Measurements from ENCODE around the gene BLZF1.

The BLZF1 gene

GRCh38 chr1:169414952-169415351, 47.0 kb downstream of the BLZF1 start:
- Histone ChIP-seq H3K36me3 (replicated peaks in 1 of 2; ENCODE audit: control insufficient read depth in 2 of 2, insufficient read depth in 2 of 2, low read length in 2 of 2) (peaks cover 0 to 4% of the 10 kb centered on the region in 2 donors), H3K23ac (ENCODE audit: low read depth, low read length, poor library complexity) (no peak overlapping the region), H3K9me3 (replicated peaks in 1 of 2; ENCODE audit: control insufficient read depth in 2 of 2, insufficient read depth in 1 of 2, low read depth in 1 of 2, low read length in 2 of 2) (no peaks in the 10 kb centered on the region), H3K27ac (replicated peaks; ENCODE audit: low read length) (no peak overlapping the region), H4K8ac (ENCODE audit: low read depth, low read length) (no peak overlapping the region), H2BK120ac (ENCODE audit: low read depth, low read length) (no peak overlapping the region), H3K4me1 (ENCODE audit: control insufficient read depth in 2 of 2, insufficient read depth in 1 of 2, low read depth in 1 of 2, low read length in 2 of 2) (no peaks in the 10 kb centered on the region), H4K91ac (ENCODE audit: low read depth, low read length, poor library complexity) (no peak overlapping the region), H2BK15ac (ENCODE audit: low read length) (no peak overlapping the region), H2BK5ac (ENCODE audit: low read length) (no peak overlapping the region), H3K4me3 (ENCODE audit: low read length in 2 of 2) (no peak overlapping the region), H2BK12ac (ENCODE audit: low read length) (no peak overlapping the region), H3K4ac (ENCODE audit: low read length) (no peak overlapping the region), H2AK5ac (ENCODE audit: low read depth, low read length) (no peak overlapping the region), H3K4me2 (ENCODE audit: insufficient read depth, low read length, poor library complexity, severe bottlenecking) (no peak overlapping the region), H2AFZ (ENCODE audit: low read length) (no peak overlapping the region), H3K79me1 (ENCODE audit: low read depth, low read length) (no peaks in the 10 kb centered on the region), H3K14ac (ENCODE audit: low read length) (no peak overlapping the region), H3K18ac (ENCODE audit: low read length) (no peak overlapping the region), H3K9ac (ENCODE audit: low read depth, low read length, poor library complexity) (no peak overlapping the region), H3K27me3 (ENCODE audit: control insufficient read depth in 3 of 3, insufficient read depth in 3 of 3, low read depth in 1 of 3, low read length in 3 of 3) (no peaks in the 10 kb centered on the region)
- DNase-seq (ENCODE audit: low spot score): no peak
- WGBS, 2 donors (ENCODE audit: extremely low coverage in 2 of 2, insufficient read length in 2 of 2, insufficient replicate concordance in 1 of 2): no CpG with 5 or more reads among the region's 2 CpGs

DNA sequence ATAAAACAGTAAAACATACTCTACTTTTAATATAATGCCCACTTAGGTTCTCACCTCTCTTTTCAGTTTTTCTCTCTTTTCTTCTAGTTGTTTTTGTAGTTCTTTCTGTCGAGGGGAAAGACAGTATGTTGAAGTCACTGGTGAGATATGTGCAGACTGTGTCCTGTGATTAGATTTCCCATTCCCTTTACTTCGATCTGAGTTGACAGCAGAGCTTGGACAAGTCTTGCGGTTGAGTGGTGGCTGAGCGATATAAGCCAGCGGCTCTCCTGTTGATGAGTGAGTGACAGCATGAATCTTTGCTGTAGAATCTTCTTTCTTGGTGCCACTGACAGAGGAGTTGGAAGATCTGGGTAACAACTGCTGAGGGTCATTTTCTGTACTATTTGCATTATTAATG, 53.3 kb downstream of the BLZF1 start:
- Histone ChIP-seq H2BK12ac (ENCODE audit: low read length) (no peak overlapping the region), H3K4ac (ENCODE audit: low read length) (no peak overlapping the region), H3K4me3 (ENCODE audit: low read length in 2 of 2) (no peak overlapping the region), H3K23ac (ENCODE audit: low read depth, low read length, poor library complexity) (no peak overlapping the region), H3K4me2 (ENCODE audit: insufficient read depth, low read length, poor library complexity, severe bottlenecking) (no peak overlapping the region), H2BK120ac (ENCODE audit: low read depth, low read length) (no peak overlapping the region), H3K18ac (ENCODE audit: low read length) (no peak overlapping the region), H3K9ac (ENCODE audit: low read depth, low read length, poor library complexity) (no peak overlapping the region), H3K27me3 (ENCODE audit: control insufficient read depth in 3 of 3, insufficient read depth in 3 of 3, low read depth in 1 of 3, low read length in 3 of 3) (no peaks in the 10 kb centered on the region), H2BK5ac (ENCODE audit: low read length) (no peak overlapping the region), H2BK15ac (ENCODE audit: low read length) (no peak overlapping the region), H3K4me1 (ENCODE audit: control insufficient read depth in 2 of 2, insufficient read depth in 1 of 2, low read depth in 1 of 2, low read length in 2 of 2) (no peaks in the 10 kb centered on the region), H4K91ac (ENCODE audit: low read depth, low read length, poor library complexity) (no peak overlapping the region), H3K36me3 (replicated peaks in 1 of 2; ENCODE audit: control insufficient read depth in 2 of 2, insufficient read depth in 2 of 2, low read length in 2 of 2) (peaks cover 0 to 18% of the 10 kb centered on the region in 2 donors), H3K9me3 (replicated peaks in 1 of 2; ENCODE audit: control insufficient read depth in 2 of 2, insufficient read depth in 1 of 2, low read depth in 1 of 2, low read length in 2 of 2) (no peaks in the 10 kb centered on the region), H3K79me1 (ENCODE audit: low read depth, low read length) (no peaks in the 10 kb centered on the region), H3K27ac (replicated peaks; ENCODE audit: low read length) (no peak overlapping the region), H2AK5ac (ENCODE audit: low read depth, low read length) (no peak overlapping the region), H3K14ac (ENCODE audit: low read length) (no peak overlapping the region), H2AFZ (ENCODE audit: low read length) (no peak overlapping the region), H4K8ac (ENCODE audit: low read depth, low read length) (no peak overlapping the region)
- WGBS, 2 donors (ENCODE audit: extremely low coverage in 2 of 2, insufficient read length in 2 of 2, insufficient replicate concordance in 1 of 2): no CpG with 5 or more reads among the region's 5 CpGs
- no peak for DNase-seq (ENCODE audit: low spot score)

DNA sequence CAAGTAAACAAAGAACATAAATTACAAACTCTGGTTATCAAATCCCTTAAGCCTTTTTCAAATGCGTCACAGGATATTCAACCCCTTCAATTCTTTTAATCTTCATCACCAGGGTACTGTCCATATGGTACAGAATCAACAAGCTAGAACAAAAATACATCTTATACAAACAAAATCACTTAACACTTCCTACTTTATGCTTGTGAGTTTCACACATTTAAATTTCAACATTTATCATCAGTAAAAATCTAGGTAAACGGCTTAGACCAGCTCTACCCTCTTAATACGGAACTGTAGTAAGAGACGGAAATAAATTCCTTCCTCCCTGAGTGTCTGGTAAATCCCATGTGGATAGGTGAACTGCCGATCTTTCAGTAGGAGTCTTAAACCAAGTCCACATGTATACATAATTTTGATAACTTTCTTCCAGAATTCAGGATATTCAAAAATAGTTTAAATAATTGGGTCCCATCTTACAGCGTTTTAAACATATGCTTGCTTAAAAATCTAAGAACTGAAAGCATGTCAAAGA, 58.2 kb downstream of the BLZF1 start:
- WGBS, 2 donors (ENCODE audit: extremely low coverage in 2 of 2, insufficient read length in 2 of 2, insufficient replicate concordance in 1 of 2): no CpG with 5 or more reads among the region's 6 CpGs
- H3K18ac ChIP-seq (ENCODE audit: low read length): no peak overlapping the region
- H3K14ac ChIP-seq (ENCODE audit: low read length): no peak overlapping the region
- no peak overlapping the region for H2BK120ac ChIP-seq (ENCODE audit: low read depth, low read length)
- no peak overlapping the region for H2BK5ac ChIP-seq (ENCODE audit: low read length)
- H2BK12ac ChIP-seq (ENCODE audit: low read length): no peak overlapping the region
- peaks cover 0 to 8% of the 10 kb centered on the region in 2 donors for H3K36me3 ChIP-seq (replicated peaks in 1 of 2; ENCODE audit: control insufficient read depth in 2 of 2, insufficient read depth in 2 of 2, low read length in 2 of 2)
- no peak overlapping the region for H4K91ac ChIP-seq (ENCODE audit: low read depth, low read length, poor library complexity)
- H3K9me3 ChIP-seq (replicated peaks in 1 of 2; ENCODE audit: control insufficient read depth in 2 of 2, insufficient read depth in 1 of 2, low read depth in 1 of 2, low read length in 2 of 2): no peaks in the 10 kb centered on the region
- no peak overlapping the region for H3K27ac ChIP-seq (replicated peaks; ENCODE audit: low read length)
- H3K4me3 ChIP-seq (ENCODE audit: low read length in 2 of 2): peak overlapping the region in 1 of 2 donors; percentile 73
- no peak overlapping the region for H2BK15ac ChIP-seq (ENCODE audit: low read length)
- no peaks in the 10 kb centered on the region for H3K27me3 ChIP-seq (ENCODE audit: control insufficient read depth in 3 of 3, insufficient read depth in 3 of 3, low read depth in 1 of 3, low read length in 3 of 3)
- no peak overlapping the region for H4K8ac ChIP-seq (ENCODE audit: low read depth, low read length)
- H3K4me2 ChIP-seq (ENCODE audit: insufficient read depth, low read length, poor library complexity, severe bottlenecking): no peak overlapping the region
- H2AK5ac ChIP-seq (ENCODE audit: low read depth, low read length): no peak overlapping the region
- peak overlapping the region; percentile 95 for H2AFZ ChIP-seq (ENCODE audit: low read length)
- H3K4me1 ChIP-seq (ENCODE audit: control insufficient read depth in 2 of 2, insufficient read depth in 1 of 2, low read depth in 1 of 2, low read length in 2 of 2): no peaks in the 10 kb centered on the region
- H3K23ac ChIP-seq (ENCODE audit: low read depth, low read length, poor library complexity): no peak overlapping the region
- no peak overlapping the region for H3K4ac ChIP-seq (ENCODE audit: low read length)
- DNase-seq (ENCODE audit: low spot score): no peak
- no peaks in the 10 kb centered on the region for H3K79me1 ChIP-seq (ENCODE audit: low read depth, low read length)
- H3K9ac ChIP-seq (ENCODE audit: low read depth, low read length, poor library complexity): no peak overlapping the region

DNA sequence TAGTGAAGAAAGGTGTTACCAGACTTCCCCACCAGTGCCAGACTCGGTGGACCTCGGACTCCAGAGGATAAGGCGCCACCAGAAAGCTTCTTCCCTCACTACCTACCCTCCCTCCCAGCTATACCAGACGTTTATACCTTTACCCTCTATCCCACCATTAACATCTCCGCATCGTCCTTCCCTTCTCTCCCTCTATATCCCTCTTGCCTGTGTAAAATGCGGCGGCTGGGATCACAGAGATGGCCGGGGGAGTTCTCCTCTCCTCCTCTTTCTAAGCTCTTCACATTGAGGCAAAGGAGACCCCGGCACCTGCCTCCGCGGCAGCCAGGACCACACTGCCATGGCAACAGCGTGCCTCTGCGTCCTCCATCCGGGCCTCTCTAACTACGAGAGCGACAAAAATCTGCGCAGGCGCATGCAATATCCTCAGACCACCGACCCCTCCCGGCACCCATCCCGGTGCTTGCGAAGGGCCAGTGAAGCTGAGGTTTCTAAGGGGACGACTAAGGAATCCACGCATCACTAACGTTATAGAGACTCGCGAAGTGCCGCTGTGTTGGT, 59.2 kb downstream of the BLZF1 start, which contains the start of gene CCDC181:
Gene CCDC181 (minus strand): TSS at position 394 of the 561 bp plus-strand sequence. CDS start 2,547 bp downstream, outside the sequence.
- Histone ChIP-seq H3K4ac (ENCODE audit: low read length) (no peak within 1 kb of the TSS), H4K91ac (ENCODE audit: low read depth, low read length, poor library complexity) (no peak within 1 kb of the TSS), H3K18ac (ENCODE audit: low read length) (no peak within 1 kb of the TSS), H3K9ac (ENCODE audit: low read depth, low read length, poor library complexity) (no peak within 1 kb of the TSS), H2AFZ (ENCODE audit: low read length) (peak within 1 kb of the TSS; percentile 95), H3K14ac (ENCODE audit: low read length) (no peak within 1 kb of the TSS), H3K9me3 (replicated peaks in 1 of 2; ENCODE audit: control insufficient read depth in 2 of 2, insufficient read depth in 1 of 2, low read depth in 1 of 2, low read length in 2 of 2) (no peaks in the 10 kb centered on the region), H3K4me3 (ENCODE audit: low read length in 2 of 2) (peak within 1 kb of the TSS; percentile 73 to 86), H3K79me1 (ENCODE audit: low read depth, low read length) (no peaks in the 10 kb centered on the region), H2BK15ac (ENCODE audit: low read length) (no peak within 1 kb of the TSS), H3K23ac (ENCODE audit: low read depth, low read length, poor library complexity) (no peak within 1 kb of the TSS), H2BK12ac (ENCODE audit: low read length) (no peak within 1 kb of the TSS), H3K27me3 (ENCODE audit: control insufficient read depth in 3 of 3, insufficient read depth in 3 of 3, low read depth in 1 of 3, low read length in 3 of 3) (no peaks in the 10 kb centered on the region), H3K36me3 (replicated peaks in 1 of 2; ENCODE audit: control insufficient read depth in 2 of 2, insufficient read depth in 2 of 2, low read length in 2 of 2) (no peaks in the 10 kb centered on the region), H3K4me1 (ENCODE audit: control insufficient read depth in 2 of 2, insufficient read depth in 1 of 2, low read depth in 1 of 2, low read length in 2 of 2) (no peaks in the 10 kb centered on the region), H2BK5ac (ENCODE audit: low read length) (no peak within 1 kb of the TSS), H3K27ac (replicated peaks; ENCODE audit: low read length) (no peak within 1 kb of the TSS), H4K8ac (ENCODE audit: low read depth, low read length) (no peak within 1 kb of the TSS), H3K4me2 (ENCODE audit: insufficient read depth, low read length, poor library complexity, severe bottlenecking) (peak within 1 kb of the TSS; percentile 74), H2AK5ac (ENCODE audit: low read depth, low read length) (no peak within 1 kb of the TSS), H2BK120ac (ENCODE audit: low read depth, low read length) (no peak within 1 kb of the TSS)
- no CpG with 5 or more reads among the region's 29 CpGs for WGBS, 2 donors (ENCODE audit: extremely low coverage in 2 of 2, insufficient read length in 2 of 2, insufficient replicate concordance in 1 of 2)
- DNase-seq (ENCODE audit: low spot score): peak; percentile 78
